GM21423 (cell line): ENCODE results near the gene GATA6.

ENCODE experiments used
- ATAC-seq: cut with Tn5 transposase; IDR thresholded peaks from one replicate; pipeline ENCODE4 v1.9.1; 2021; ENCODE audit warnings: mild to moderate bottlenecking, moderate library complexity; ENCODE audit not compliant: unreplicated experiment

GATA6 gene

DNA sequence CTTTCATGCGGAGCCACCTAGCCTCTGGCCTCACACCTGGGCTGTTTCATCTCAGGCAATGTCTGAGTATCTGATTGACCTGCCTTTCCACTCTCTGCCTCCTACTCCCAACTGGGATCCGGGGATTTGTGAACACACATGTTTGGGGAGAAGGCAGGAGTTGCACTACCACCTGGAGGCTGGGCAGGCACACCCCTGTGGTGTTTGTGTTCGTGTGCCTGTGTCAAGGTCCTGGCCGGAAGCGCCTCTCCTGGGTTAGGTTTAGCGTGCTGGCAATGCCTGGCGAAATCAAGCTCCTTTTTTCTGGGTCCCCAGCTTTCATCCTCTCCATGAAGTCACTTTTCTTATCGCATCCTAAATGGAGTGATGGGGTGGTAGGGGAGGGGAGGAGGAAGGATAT is 63.9 kb downstream of the GATA6 start:
- no peak for ATAC-seq

DNA sequence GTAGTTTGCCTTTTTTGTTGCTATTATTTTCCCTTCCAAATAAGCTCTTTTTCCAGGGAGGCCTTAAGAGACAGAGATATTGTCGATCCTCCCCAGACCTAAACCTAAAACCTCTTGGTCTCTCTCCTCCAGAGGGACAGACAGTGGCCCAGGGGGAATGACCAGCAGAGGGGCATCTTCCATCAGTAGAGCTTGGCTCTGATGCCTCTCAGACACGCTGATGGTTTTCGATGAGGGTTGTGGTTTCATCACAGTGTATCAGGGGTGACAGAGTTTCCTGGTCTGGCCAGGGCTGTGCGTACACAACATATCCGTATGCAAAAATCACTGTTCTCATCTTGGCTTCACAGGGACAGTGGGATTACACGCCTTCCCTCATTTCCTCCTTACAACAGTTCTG is 68.6 kb downstream of the GATA6 start:
- ATAC-seq: no peak

DNA sequence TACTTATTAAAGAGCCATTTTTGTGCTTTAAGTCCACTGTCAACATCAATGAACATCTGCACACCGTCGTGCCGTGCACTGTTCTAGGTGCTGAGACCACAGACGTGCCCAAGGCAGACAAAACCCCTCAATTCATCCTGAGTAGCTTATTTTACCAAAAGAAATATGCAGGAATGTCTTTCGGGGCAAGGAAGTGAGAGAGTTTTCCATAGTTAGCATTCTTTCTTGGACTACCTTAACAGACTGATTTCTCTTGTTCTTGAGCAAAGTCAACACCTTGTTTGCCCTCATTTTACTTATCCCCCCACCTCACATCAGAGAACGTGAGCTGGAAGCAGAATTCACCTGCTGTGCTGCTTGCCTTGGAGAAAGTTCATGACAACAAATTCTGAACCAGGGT is 69.3 kb downstream of the GATA6 start:
- ATAC-seq: no peak

DNA sequence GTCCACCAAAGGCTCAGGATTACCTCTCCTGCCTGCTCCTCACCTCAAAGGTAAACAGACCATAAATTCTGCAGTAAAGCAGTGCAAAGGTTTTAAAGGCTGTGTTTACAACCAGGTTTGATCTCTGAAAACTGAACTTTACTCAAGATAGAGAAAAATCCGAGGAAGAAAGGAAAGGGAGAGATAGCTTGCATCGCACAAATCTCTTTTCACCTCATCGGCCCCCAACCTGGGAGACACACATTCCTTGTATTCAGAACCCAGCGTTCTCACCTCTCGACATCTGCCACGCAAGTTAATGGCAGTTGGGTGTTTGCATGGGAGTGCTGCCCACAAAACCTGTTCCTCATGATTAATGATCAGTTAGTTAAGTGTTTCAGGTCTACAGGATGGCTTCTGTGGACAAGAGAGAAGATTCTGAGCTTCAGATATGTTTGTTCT is 72.6 kb downstream of the GATA6 start:
- ATAC-seq: no peak

DNA sequence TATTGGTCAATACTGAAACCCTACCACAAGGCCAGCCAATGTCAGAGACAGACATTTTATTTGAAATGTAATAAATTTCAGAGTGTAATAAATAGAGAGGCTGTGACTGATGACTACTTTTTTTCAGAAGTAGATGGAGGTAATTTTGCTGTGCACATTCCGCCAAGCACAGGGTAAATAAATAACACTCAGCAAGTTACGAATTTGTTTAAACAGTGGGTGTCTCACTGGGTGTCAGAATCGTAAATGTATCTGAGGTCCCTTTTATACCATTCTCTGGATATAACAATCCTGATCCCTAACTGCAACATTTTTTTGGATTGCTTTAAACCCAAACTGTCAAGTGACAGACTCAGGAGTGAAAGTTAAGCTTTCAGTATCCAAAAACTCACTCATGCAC is 74.1 kb downstream of the GATA6 start:
- no peak for ATAC-seq

DNA sequence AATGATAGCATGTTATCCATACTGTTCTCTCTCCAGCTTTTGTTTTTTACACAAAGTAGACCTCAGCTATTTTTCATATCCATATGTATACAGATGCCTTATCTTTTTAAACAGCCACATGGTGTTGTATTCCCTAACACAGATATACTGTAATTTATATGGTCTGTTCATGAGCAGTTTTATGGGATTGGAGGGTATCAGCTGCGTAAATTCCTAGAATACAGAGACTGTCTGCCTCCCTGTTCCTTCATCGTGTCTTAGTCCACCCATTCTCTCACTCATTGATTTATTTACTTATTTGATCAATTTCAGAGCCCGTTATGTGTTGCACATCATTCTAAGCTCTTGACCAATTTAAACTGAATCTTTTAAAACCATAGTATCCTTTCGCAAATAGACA is 80.6 kb downstream of the GATA6 start:
- no peak for ATAC-seq

DNA sequence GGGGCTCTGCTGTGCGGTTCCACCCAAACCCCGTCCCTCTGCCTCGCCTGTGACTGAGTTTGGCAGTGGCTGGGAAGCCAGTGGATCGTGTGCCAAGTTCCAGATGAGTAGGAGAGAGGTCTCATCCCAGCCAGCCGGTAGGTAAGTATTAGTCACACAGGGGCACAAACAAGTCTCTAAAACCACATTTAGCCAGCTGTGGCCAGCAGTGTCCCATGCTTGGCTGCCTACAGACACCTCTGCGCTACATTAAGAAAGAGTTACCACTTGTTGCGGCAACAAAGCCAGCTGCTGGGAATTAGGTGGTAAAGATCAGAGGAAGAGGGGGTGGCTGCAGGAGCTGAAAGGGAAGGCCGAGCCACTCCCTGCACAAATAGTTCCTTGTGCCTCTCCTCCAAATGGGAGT is 81.2 kb downstream of the GATA6 start:
- no peak for ATAC-seq
